Measurements from ENCODE around the gene CHRNA4. TPM values are rescaled to one million over a fixed set of nuclear protein-coding genes. Genes with fewer than 3 reads are reported as not detected.

Gene CHRNA4
- total RNA-seq, 2 donors from 2014 or later, result not detected

DNA sequence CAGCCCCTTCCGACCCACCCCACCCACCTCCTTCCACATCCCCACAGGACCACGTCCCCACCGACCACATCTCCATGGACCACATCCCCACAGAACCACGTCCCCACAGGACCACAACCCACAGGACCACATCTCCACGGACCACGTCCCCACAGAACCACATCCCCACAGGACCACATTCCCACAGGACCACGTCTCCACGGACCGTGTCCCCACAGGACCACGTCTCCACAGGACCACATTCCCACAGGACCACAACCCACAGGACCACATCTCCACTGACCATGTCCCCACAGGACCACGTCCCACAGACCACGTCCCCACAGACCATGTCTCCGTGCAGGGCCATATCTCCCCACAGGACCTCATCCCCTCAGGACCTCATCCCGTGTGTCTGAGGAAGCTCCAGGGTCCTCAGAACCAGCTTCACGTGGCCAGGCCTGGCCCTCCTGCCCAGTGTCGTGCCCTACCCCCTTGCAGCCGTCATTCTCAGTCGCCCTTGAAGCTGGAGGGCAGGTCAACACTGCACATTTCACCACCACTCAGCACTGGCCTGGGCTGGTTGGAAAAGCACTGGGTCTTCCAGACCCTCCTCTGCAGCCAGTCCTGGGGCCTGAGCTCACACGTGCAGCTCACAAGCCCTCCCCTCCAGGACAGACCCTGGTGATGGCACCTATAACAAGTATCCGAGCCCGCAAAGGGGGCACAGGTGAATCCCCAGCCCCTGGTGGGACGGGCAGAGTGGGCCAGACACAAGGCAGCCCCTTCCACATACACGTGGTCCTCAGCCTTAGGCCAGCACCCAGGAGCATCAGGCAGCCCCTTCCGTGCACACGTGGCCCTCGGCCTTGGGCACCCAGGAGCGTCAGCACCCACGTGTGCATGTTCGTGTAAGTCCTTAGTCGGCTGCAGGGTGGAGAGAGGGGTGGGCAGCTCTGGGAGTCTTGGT lies 3.9 kb downstream of the CHRNA4 start:
- no peak for DNase-seq (ENCODE audit: low spot score)
- intact Hi-C loops (cut with DNase I), result no loop called here

- no peak for DNase-seq (ENCODE audit: low spot score)
- intact Hi-C loops (cut with DNase I), result no loop called here
These were observed 4.6 kb downstream of the CHRNA4 start for GRCh38 chr20:63356511-63356910.

- DNase-seq (ENCODE audit: low spot score), result no peak
- intact Hi-C loops (cut with DNase I), result no loop called here
These were observed 5.3 kb downstream of the CHRNA4 start for GRCh38 chr20:63355781-63356295.

- intact Hi-C loops (cut with DNase I), result no loop called here
- no peak for DNase-seq (ENCODE audit: low spot score)
These were observed 6.4 kb downstream of the CHRNA4 start for GRCh38 chr20:63354636-63355350.

DNA sequence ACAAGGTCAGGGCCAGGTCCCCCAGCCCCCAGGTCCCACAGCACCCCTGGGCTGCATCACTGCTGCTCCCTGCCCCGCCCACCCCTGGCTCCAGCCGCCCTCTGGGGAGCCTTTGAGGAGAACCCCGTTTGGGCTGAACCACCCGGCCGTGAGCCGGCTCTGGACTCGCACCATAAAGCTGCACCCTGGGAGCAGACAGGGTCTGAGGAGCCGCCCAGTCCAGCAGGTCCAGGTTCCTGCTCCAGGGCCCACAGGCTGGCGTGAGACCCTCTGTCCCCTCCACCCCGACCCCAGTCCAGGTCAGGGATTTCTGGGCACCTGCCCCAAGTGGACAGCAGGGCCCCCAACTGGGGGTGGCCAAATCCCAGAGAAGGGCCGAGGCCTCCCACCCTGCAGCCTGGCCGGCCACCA lies 8.3 kb downstream of the CHRNA4 start:
- no peak for DNase-seq (ENCODE audit: low spot score)
- intact Hi-C loops (cut with DNase I), result no loop called here

DNA sequence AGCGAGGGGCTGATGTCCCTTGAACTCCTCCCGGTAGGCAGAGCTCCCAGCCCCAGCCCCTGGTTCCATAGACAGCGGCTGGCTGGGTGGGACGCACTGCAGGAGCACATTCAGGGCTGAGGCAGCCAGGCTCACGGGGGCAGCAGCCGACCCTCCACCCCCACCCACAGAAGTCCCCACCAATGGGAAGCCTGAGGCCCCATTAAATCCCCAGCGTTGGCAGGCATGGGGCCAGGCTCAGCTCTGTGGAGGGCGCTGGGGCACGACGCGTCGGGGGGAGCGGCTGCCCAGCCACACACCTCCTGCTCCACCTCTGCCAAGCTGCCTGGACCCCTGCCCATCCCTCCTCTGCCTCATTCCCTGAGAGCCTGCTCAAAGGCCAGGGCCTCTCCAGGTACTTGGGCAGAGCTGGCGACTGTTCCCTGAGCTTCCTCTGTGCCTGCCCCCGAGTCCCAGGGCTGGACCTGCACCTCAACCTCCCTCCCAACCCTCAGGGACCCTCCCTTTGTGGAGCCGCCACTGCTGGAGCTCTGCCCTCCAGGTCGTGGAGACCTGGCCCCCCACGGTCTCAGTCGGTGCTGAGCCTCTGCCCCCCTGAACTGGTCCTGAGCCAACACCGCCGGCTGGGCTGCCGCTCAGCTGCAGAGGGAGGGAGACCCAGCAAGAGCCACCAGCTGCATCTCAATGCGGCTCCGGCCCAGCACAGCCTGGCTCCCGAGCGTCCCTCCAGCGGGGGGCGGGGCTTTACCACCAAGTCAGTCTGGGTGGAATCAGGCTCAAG lies 9.1 kb downstream of the CHRNA4 start:
- intact Hi-C loops (cut with DNase I), result no loop called here
- DNase-seq (ENCODE audit: low spot score), result no peak

DNA sequence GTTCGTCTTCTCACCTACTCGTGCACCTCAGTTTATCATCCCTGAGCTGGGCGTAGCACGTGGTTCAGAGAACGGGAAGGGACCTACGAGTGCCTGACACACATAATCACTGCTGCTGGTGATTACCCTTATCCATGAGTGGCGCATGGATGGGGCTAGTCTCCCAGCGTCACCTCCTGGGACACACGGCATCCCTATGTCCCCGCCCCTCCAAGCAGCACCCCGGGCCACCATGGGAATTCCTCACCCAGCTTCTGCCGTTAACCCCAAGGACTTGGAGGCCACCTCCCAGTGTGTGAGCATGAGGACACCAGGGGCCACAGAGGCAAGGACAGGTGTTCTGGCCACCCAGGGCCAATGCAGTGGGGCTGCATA lies 9.8 kb downstream of the CHRNA4 start:
- intact Hi-C loops (cut with DNase I), result no loop called here
- no peak for DNase-seq (ENCODE audit: low spot score)

DNA sequence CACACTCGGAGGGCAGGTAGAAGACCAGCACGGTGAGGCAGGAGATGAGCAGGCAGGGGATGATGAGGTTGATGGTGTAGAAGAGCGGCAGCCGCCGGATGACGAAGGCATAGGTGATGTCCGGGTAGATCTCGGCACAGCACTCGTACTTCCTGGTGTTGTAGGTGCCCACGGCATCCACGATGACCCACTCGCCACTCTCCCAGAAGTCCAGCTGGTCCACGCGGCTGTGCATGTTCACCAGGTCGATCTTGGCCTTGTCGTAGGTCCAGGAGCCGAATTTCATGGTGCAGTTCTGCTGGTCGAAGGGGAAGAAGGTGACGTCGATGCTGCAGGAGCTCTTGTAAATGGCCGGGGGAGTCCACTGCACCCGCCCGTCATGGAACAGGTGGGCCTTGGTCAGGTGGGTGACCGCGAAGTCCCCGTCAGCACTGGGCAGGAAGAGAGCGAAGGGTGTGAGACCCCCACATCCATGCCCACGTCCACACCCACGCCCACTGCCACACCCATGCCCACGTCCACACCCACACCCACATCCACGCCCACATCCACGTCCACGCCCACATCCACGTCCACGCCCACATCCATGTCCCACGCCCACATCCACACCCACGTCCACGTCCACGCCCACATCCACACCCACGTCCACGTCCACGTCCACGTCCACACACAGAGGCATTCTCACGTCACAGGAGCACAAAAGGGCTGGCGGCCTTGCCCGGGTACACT lies 10.4 kb downstream of the CHRNA4 start:
- intact Hi-C loops (cut with DNase I), result no loop called here
- DNase-seq (ENCODE audit: low spot score), result no peak

DNA sequence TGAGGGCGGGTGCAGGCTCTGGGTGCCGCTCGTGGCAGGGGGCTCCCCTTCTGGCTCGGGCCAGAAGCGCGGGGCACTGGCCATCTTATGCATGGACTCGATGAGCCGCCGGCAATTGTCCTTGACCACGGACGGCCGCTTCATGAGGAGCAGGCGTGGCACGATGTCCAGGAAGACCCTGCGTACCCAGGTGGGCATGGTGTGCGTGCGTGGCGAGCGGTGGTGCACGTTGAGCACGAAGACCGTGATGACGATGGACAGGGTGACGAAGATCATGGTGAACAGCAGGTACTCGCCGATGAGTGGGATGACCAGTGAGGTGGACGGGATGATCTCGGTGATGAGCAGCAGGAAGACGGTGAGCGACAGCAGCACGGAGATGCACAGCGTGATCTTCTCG lies 11.0 kb downstream of the CHRNA4 start:
- no peak for DNase-seq (ENCODE audit: low spot score)
- intact Hi-C loops (cut with DNase I), result no loop called here

DNA sequence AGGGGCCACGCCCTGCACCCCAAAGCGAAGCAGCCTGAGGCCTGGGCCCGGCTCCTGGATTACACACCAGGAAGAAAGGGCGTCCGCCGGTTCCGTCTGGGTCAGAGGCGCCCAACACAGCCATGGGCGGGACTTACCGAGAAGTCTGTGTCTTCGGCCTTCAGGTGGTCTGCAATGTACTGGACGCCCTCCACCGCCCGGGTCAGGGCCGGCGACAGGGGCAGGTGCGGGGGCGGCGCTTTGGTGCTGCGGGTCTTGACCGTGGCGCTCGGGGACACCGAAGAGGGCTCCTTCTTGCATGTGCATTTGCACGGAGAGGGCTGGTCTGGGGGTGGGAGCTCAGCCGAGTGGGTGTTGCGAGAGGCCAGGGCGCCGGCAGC lies 11.6 kb downstream of the CHRNA4 start:
- intact Hi-C loops (cut with DNase I), result no loop called here
- DNase-seq (ENCODE audit: low spot score), result no peak

DNA sequence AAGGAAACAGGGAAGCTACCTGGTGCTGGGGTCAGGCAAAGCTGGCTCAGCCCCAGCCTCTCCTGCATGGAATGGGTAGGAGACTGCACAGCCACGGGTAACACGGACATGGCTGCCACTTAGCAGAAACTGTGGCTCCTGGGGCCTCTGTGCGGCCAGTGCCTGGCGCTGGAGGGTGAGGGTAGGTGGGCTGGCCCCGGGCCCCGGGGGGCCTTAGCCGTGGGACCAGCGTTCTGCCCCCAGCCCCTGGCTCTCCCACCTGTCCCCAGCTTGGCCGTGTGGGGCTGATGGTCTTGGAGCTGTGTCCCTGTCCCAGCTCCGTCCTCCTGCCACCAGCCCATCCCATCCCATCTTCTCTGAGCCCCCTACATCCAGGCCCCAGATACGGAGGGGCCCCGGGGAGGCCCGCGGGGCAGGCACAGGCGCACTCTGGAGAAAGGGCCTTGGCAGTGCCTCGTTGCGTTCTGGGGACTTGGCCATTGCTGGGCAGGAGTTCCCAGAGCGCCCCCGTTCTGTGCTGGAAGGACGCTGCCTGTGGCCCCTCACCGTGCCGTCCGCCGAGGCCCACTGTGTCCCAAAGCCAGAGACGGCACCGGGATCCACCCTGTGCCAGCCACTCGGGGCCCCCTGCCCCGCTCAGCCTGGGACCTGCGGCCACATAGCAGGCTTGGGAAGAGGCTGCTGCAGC lies 12.2 kb downstream of the CHRNA4 start:
- DNase-seq (ENCODE audit: low spot score), result no peak
- intact Hi-C loops (cut with DNase I), result no loop called here

DNA sequence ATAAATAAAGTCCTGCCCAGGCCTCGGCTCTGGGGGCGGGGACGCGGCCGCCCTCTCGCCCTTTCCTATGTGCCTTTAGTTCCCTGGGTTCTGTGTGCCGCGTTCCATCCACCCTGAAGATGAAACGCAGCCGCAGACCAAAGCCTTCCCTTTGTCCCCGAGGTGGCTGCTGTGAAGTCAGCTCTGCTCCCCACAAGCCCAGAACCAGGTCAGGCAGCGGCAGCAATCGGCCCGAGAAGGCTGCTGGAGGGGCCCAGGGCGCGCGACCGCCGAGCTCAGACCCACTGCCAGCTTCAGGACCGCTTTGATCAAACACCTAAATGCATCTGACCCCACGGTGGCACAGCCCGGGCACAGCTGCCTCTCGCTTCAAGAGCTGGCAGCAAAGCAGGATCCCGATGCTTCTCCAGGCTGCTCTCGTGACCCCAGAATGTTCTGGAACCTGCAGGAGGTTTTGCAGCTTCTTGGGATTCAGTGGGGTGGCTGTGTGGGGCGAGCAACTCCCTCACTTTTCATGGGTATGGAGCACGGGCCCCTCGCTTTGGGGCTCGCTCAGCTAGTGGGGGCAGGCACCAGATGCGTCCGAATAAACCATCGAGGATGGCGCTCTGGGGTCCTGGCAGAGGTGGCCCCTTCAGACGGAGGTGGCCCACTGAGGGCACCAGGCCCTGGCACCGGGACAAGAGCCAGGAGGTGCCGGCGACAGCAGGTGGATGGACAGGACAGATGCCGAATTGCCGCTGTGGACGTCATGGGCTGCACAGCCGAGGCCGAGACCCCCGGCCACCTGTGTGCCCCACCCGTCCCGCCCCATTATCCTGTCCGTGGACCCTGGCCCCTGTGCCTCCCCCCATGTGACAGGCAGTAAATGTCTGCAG lies 13.0 kb downstream of the CHRNA4 start:
- intact Hi-C loops (cut with DNase I), result no loop called here
- no peak for DNase-seq (ENCODE audit: low spot score)

- DNase-seq (ENCODE audit: low spot score), result no peak
These were observed 13.9 kb downstream of the CHRNA4 start for GRCh38 chr20:63347081-63347741.

DNA sequence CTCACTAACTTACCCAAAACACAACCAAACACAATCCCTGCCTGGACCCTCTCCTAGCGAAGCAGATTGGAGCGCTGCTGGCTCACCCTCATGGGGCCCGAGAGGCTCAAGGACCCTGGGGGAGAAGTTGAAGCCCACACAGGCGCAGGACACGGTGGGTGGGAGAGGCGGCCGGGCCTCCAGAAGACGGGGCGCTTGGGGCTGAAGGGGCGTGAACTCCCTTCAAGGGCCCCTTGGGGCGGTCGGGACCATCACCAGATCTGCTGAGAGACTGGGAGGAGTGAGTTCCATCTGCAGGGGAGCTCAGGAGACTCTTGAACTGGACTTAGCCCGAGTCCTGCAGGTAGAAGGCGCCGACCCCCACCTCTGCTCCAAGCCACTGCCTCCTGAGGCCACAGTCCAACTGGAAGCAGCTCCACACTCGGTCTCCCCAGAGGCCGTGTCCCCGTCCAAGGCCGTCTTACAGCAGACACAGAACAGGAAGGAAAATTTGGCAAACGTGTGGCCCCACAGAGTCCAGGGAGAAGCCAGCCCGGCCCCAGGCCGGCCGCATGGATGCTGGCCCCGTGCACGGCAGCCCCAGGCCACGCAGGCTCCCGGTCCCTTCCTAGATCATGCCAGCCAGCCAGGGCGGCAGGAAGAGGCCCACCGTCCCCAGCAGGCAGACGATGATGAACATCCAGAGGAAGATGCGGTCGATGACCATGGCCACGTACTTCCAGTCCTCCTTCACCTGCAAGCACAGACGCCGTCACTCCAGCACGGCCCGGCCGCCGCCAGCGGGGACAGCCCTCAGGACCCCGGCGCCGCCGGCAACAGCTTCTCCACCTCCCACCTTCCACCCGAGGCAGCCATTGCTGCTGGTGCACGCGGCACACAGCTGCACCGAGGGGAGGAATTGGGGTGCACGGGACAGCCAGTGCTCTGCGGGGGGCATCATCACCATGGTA lies 14.7 kb downstream of the CHRNA4 start:
- no peak for DNase-seq (ENCODE audit: low spot score)
- intact Hi-C loops (cut with DNase I), result no loop called here

More at GRCh38 chr20:63347081-63347741, 13.9 kb downstream of the CHRNA4 start:
- intact Hi-C loops (cut with DNase I), result no loop called here

GRCh38 chr20:63345328-63346100 lies 15.6 kb downstream of the CHRNA4 start:
- intact Hi-C loops (cut with DNase I), result no loop called here
- no peak for DNase-seq (ENCODE audit: low spot score)
